Left lung (tissue), 10 donors: ENCODE results near the gene GALNT2. TPM values are rescaled to one million over a fixed set of nuclear protein-coding genes. Genes with fewer than 3 reads are reported as not detected.

Experiments
- ATAC-seq: fragments of 200-7000 bp; cut with Tn5 transposase; one replicate; pipeline ENCODE4 v1.9.1; 2020; ENCODE audit warnings: moderate library complexity
- DNase-seq, 4 donors: peaks; one replicate each; pipeline ENCODE4 v3.0.0-alpha.2; 2013 to 2020
- H3K27ac ChIP-seq, 2 donors: fragments of 200-600 bp; sonication (generic) in 1 of 2; one replicate each; pipeline versions ENCODE4 v1.5.0 to v1.8.0; 2020 to 2021
- H3K27me3 ChIP-seq, 2 donors: fragments of 200-600 bp; sonication (generic) in 1 of 2; one replicate each; pipeline versions ENCODE4 v1.5.0 to v1.8.0; 2020 to 2021
- H3K36me3 ChIP-seq, 2 donors: fragments of 200-600 bp; sonication (generic) in 1 of 2; one replicate each; pipeline versions ENCODE4 v1.5.0 to v1.8.0; 2020 to 2021
- H3K4me1 ChIP-seq, 2 donors: fragments of 200-600 bp; one replicate each; pipeline ENCODE4 v1.8.0; 2021
- H3K4me3 ChIP-seq, 2 donors: fragments of 200-600 bp; sonication (generic) in 1 of 2; one replicate each; pipeline versions ENCODE4 v1.5.0 to v1.8.0; 2020 to 2021; ENCODE audit warnings: mild to moderate bottlenecking in 1 of 2
- H3K9me3 ChIP-seq, 2 donors: fragments of 200-600 bp; sonication (generic) in 1 of 2; one replicate each; pipeline versions ENCODE4 v1.5.0 to v1.8.0; 2020 to 2021
- CTCF ChIP-seq, 2 donors: fragments of 200-600 bp; sonication (generic) in 1 of 2; IDR thresholded peaks; one replicate each; pipeline versions ENCODE4 v1.5.0 to v1.8.0; 2021; ENCODE audit warnings: antibody characterized with exemption in 2 of 2
- intact Hi-C, 2 donors: fragments of 100-400 bp; cut with DNase I; formaldehyde crosslinking; loops; one replicate each; pipeline versions ENCODE4 v1.11.2 to v1.14.2; 2022
- polyA plus RNA-seq, 6 donors: library from polyadenylated mRNA; unstranded; fragments of 120-200 nt; gene quantifications; one replicate each; pipeline ENCODE4 v1.2.1, GENCODE V29; 2013; ENCODE audit not compliant: insufficient read length in 6 of 6
- total RNA-seq, 2 donors: library from RNA; stranded (reverse); fragmentation: NEBNext Ultra II Directional; extraction: Animal tissue kit (Norgen Biotek cat#: 25700); gene quantifications; one replicate each; pipeline ENCODE4 v1.2.1, GENCODE V29; 2021
- donor health status: DM: no; HTN: yes; CAD: no.
- donor health status: DM: no; HTN: no; CAD: no.

Gene GALNT2
- total and polyA plus RNA-seq, 8 donors, result 27.6 to 114 (median 40.0) TPM

DNA sequence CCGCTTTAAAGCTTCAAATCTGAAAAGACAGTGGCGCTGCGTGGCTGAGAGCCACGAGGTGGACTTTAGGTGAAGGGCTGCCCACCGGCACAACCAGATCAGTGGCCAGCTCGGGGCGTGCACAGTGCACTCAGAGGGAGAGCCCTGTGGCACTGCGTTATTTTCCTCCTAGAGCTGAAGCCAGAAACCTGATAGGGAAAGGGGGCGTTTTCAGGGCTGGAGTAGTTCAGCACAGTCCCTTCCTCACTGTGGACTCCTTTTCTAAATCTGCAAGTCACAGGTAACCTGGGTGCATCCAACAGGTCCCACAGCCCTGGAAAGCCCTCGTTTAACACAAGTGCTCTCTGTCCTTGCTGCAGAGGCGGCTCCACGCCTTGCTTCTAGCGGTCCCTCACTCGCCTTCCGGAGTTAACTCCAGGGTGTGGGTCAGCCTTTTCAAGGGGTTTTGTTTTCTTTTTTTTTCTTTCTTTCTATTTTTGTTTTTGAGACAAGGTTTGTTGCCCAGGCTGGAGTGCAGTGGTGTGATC is 81.2 kb downstream of the GALNT2 start:
- H3K4me3 ChIP-seq, result no peak overlapping the region
- no peak for TF ChIP-seq CTCF (IDR thresholded peaks at IDR 0.05)
- H3K27me3 ChIP-seq, result no peaks in the 10 kb centered on the region
- DNase-seq (no peak), ATAC-seq (peak; percentile 66)
- intact Hi-C loops, result no loop called here
- peaks cover 3 to 82% of the 10 kb centered on the region in 2 donors for H3K4me1 ChIP-seq
- no peaks in the 10 kb centered on the region for H3K9me3 ChIP-seq
- H3K36me3 ChIP-seq, result no peaks in the 10 kb centered on the region
- no peak overlapping the region for H3K27ac ChIP-seq

GRCh38 chr1:230148768-230149469 is 81.9 kb downstream of the GALNT2 start:
- Histone ChIP-seq H3K27me3 (no peaks in the 10 kb centered on the region), H3K4me1 (peaks cover 8 to 82% of the 10 kb centered on the region in 2 donors), H3K36me3 (no peaks in the 10 kb centered on the region), H3K4me3 (no peak overlapping the region), H3K9me3 (no peaks in the 10 kb centered on the region), H3K27ac (no peak overlapping the region)
- ATAC-seq (no peak), DNase-seq (no peak)
- intact Hi-C loops, result no loop called here
- TF ChIP-seq CTCF (IDR thresholded peaks at IDR 0.05), result no peak

DNA sequence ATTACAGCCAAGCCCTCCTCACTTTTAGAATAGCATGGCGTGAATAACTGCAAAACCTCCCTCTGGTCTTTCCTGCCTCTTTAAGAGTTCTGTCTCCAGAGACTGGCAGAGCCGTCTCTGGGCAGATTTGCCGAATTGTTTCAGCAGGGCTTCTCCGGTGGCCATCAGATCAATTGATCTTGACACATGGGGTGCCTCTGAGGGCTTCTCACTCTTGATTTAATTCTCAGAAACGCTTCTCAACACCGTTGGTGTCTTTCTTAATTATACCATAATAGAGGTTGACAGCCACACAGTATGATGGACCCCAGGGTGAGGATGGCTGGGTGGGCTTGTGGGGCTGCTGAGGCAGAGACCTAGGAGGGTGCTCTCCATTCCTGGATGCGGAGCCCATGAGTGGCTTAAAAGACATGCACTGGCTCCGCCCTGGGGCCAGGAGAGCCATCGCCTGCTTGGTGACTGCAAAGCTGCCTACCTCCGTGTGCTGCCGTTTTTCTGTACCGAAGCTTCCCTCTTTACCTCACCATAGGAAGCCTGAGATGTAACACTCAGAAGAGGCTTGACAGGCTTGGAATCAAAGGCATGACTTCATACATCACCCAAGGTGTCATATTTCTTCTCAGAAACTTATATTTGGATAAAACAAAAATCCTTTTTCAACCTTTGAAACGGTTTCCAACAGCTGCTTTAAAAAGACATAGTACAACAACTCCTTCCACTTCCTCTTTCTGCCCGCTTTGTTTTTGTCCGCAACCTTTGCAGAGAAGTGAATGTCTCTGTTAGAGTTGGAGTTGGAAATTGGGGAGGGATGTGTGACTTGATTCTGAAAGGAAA is 82.9 kb downstream of the GALNT2 start:
- peaks cover 16 to 83% of the 10 kb centered on the region in 2 donors for H3K4me1 ChIP-seq
- H3K27ac ChIP-seq, result peak overlapping the region in 1 of 2 donors; percentile 84
- no peaks in the 10 kb centered on the region for H3K36me3 ChIP-seq
- ATAC-seq (no peak), DNase-seq (no peak)
- H3K9me3 ChIP-seq, result no peaks in the 10 kb centered on the region
- TF ChIP-seq CTCF (IDR thresholded peaks at IDR 0.05), result no peak
- H3K4me3 ChIP-seq, result no peak overlapping the region
- intact Hi-C loops, result no loop called here
- no peaks in the 10 kb centered on the region for H3K27me3 ChIP-seq

DNA sequence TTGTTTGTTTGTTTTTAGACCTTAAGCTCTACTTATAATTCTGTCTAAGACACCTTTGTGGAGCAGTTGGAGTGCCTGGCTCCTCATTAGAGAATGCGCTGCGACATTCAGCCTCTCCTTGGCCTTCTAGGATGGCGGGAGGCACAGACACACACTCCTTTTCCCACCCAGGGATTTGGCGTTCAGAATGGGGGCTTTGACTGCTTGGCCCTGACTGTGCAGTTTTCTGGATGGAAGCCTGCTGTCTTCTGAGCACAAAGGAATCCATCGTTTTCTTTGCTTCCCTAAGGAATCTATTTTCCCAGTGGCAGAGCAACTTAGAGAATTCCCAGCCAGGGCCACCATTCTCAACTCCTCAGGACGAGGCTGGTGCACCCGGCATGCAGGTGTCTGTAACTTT is 83.6 kb downstream of the GALNT2 start:
- intact Hi-C loops, result no loop called here
- DNase-seq (no peak), ATAC-seq (no peak)
- no peaks in the 10 kb centered on the region for H3K36me3 ChIP-seq
- H3K4me1 ChIP-seq, result peaks cover 13 to 82% of the 10 kb centered on the region in 2 donors
- no peak overlapping the region for H3K4me3 ChIP-seq
- H3K9me3 ChIP-seq, result no peaks in the 10 kb centered on the region
- H3K27me3 ChIP-seq, result no peaks in the 10 kb centered on the region
- no peak for TF ChIP-seq CTCF (IDR thresholded peaks at IDR 0.05)
- peak overlapping the region in 1 of 2 donors; percentile 84 for H3K27ac ChIP-seq

DNA sequence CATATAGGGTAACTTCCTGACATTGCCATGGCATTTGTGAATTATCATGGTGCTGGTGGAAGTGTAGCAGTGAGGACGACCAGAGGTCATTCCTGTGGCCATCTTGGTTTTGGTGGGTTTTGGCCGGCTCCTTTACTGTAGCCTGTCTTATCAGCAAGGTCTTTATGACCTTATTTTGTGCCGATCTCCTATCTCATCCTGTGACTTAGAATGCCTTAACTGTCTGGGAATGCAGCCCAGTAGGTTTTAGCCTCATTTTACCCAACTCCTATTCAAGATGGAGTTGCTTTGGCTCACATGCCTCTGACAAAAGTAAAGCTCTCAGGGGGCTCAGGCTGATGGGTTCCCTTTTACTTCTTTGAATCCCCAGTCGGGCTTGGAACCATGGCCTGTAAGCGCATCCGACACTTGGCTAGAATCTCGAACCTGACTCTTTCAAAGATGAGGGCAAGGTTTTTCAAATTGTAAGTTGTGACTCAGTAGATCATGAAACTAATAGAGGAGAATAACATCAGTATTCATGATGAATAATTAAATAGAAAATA is 85.0 kb downstream of the GALNT2 start:
- Histone ChIP-seq H3K4me1 (peaks cover 13 to 70% of the 10 kb centered on the region in 2 donors), H3K36me3 (no peaks in the 10 kb centered on the region), H3K27me3 (no peaks in the 10 kb centered on the region), H3K4me3 (no peak overlapping the region), H3K27ac (no peak overlapping the region), H3K9me3 (no peaks in the 10 kb centered on the region)
- intact Hi-C loops, result no loop called here
- no peak for ATAC-seq
- TF ChIP-seq CTCF (IDR thresholded peaks at IDR 0.05), result no peak
- no peak for DNase-seq
